ENCODE results near the gene CYB5R2.

The CYB5R2 gene

DNA sequence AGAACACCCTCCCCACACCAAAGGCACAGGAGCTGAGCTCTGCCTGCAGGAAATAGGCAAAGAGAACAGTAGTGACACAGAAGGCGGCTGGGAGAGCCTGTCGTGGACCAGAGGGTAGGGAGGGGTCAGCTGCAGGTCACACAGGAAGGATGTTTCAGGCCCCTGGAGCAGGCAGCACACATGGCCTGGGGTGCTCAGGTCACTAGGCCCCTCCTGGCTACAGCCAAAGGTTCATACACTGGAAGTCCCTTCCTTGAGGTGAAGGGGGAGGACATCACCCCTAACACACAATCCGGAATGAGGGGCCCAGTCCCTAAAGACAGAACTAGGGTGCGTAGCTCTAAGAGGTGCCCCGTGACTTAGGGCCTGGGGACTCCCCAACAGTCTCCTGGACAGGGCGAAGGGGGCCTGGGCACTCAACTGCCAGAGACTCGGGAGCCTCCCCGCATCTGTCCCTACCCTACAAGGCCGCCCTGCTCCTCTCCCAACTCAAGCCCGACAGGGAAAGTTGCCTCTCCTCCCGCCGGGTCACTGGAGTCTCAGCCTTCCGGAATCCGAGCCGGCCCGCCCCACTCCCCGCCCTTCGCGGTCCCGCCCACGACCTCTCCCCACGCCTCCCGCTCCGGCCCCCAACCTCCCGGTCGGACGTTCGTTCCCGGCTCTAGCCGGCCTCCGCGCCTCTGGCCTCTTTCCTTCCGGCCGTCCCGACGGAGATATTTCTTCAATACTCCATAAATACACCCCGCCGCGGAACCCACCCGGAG, at the start of gene CYB5R2:
CYB5R2 (minus strand) TSS at position 541 of the 764 bp plus-strand sequence. CDS start 675 bp downstream, outside the sequence.
- DNase-seq (ENCODE audit: low spot score) = peak; percentile 50

DNA sequence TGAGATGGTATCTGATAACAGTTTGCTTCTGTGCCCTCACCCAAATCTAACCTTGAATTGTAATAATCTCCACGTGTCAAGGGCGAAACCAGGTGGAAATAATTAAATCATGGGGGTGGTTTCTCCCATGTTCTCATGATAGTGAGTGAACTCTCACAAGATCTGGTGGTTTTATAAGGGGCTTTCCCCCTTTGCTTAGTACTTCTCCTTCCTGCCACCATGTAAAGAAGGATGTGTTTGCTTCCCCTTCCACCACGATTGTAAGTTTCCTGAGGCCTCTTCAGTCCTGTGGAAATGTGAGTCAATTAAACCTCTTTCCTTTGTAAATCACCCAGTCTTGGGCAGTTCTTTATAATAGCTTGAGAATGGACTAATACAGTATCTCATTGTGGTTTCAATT, 41.5 kb upstream of the CYB5R2 start:
- DNase-seq (ENCODE audit: low spot score) = no peak

DNA sequence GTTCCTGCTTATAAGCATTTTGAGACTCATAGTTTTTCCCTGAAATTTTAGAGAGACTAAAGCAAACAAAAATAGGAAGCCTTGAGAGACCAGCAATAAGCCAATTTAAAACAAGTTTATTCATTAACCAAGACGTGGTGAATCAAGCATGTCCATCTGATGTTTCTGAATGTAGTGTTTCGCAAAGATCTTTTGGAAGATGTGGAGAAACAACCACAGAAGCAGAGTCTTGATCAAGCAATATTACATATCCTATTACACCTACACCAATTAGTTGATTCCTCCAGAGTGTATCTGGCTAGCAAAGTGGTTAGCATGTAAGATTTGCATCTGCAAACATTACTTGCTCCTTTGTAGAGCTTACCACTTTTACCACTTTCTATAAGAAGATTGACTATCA, 33.1 kb upstream of the CYB5R2 start, which contains the start of gene OVCH2:
OVCH2 (minus strand) TSS at position 101 of the 400 bp plus-strand sequence; CDS start at position 18, 83 bp downstream.
- DNase-seq (ENCODE audit: low spot score) = no peak

DNA sequence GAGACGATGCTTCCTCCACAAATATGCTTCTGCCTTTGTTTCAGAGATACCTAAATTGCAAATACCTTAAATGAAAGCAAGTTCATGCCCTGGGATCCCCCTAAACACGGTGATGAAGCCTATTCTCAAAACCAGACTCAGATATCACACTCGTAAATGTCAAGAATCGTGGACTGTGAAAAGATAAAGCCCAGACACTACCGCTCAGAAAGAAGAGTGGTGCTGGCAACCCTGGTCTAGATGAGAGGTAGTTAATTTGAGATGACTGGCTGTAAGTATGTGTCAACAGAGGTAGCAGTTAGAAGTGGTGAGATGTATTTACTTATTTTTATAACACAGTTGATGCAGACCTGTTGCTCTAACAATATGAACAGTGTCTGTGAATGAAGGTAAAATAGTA, 30.4 kb upstream of the CYB5R2 start:
- no peak for DNase-seq (ENCODE audit: low spot score)

DNA sequence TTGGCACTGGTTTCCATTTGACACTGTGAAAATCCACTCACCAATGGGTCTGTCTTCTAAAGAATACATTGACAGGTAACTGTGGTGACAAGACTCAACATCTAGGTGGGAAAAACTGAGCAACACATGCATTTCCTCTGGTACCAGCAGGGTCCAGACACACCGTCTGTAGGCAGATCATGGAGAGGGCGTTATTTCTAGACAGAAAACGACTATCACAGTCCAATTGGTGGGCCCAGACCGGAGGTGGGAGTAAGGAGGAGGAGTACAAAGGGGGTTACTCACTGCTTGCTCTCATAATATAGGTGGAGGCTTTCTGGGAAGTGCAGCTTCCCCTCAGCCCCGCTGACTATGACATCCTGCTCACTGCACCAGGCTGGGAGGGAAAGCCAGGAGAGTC, 23.1 kb upstream of the CYB5R2 start:
- no peak for DNase-seq (ENCODE audit: low spot score)

DNA sequence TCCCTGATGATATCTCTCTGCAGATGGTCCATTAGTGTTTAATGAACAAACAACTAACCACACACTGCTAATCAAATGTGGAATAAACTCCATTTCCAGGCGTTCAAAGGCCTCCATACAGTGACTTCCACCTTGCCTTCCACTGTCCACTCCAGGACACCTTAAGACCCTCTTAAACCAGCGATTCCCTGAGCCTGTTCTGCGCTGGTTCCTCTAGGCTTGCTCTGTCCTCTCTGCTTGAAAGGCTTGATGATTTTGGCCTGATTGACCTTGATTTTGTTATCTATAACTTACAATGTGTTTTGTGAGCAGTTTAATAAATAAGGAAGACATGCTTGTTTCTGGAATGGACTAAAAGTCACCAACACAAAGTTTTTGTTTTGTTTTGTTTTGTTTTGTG, 20.9 kb upstream of the CYB5R2 start:
- DNase-seq (ENCODE audit: low spot score) = no peak

DNA sequence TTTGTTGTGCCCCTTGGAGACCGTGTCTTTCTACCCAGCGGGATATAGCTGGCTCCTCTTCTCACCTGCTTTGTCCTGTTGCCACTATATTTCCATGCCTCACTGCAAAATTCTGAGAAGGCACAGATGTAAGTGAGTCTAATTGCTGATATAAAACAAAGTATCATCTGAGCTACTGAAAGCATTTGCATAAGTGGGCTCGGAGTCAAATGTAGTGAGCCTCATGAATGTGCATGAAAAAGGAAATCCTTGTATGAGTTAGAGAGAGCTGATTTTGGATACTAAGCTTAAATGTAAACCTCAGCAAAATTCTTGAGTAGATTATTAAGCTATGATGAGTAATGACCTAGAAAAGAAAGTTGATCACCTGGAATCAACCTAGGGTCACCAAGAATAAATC, 19.1 kb upstream of the CYB5R2 start:
- no peak for DNase-seq (ENCODE audit: low spot score)

DNA sequence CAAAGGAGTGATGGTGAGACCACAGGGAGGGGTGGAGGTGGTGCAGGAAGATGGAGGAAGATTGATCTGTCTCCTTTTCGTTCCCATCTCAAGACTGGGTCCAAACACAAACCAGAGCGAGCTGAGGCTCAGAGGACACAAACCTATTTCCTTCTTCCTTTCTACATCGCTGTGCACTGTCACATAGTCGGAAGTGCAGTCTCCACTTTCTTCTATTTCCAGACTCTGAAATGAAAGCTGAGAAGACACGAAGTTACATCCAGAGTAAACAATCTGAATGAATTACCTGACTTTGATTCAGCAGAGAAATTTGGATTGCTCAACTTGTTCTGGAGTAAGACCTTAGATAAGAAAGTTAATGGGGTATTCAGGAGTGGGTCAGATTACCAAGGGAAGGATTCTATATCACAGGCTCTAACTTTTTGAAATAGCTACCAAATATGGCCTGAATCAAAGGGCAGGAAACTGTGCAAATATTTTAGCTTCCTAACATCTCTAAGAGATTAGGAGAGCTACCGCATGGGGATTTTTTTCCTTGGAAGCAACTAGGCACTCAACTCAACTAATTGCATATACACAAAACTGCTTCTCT, 18.6 kb upstream of the CYB5R2 start:
- DNase-seq (ENCODE audit: low spot score) = no peak

DNA sequence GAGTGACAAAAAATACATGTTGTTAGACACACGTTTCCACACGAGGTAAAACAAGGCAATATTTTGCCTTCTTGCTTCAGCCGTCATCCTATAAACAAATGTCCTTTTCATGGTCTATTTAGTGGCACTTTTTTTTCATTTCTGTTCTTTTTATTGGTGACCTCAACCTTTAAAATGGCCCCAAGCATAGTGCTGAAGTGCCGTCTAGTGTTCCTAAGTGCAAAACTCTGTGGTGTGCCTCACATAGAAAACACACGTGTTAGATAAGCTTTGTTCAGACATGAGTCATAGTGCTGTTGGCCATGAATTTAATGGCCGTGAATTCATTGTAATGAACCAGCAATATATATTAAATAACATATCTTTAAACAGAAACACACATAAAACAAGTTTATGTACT, 17.3 kb upstream of the CYB5R2 start:
- no peak for DNase-seq (ENCODE audit: low spot score)

DNA sequence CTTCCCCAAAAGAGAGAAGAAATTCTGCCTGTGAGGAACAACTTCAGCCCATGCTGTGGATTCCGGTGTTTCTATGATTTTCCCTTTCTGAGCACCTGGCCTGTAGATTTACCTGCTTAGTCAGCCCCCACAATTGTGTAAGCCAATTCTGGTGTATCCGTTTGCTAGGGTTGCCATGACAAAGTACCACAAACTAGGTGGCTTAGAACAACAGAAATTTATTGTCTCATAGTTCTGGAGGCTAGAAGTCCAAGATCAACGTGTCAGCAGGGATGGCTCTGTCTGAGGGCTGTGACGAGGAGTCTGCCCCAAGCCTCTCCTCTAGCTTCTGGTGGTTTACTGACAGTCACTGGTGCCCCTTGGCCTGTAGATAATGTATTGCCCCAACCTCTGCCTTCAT, 15.9 kb upstream of the CYB5R2 start:
- no peak for DNase-seq (ENCODE audit: low spot score)

DNA sequence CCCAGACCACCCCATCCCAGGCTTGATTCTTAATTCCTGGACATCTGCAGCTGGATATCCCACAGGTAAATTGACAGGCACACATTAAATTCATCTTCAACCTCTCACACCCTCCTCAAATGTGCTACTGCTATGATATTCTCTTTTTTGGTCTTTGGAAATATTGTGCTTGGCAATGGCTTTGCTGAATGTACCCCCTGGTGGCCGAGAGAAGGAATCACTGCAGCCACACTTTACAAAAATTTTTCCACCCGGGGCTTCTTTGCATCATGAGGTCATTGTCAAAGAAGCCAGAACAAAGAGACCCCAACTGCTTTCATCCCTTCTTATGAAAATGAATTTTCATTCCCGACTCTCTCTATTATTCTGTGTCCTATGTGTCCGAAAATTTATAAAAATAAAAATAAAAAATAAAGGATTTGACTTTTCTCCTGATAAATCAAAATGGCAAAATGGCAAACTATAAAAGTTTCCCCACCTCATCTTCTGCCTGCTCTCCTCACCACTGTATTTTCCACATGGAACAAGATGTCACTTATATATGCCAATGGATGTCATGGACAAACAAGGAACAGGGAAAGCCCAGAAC, 15.0 kb upstream of the CYB5R2 start:
- no peak for DNase-seq (ENCODE audit: low spot score)

DNA sequence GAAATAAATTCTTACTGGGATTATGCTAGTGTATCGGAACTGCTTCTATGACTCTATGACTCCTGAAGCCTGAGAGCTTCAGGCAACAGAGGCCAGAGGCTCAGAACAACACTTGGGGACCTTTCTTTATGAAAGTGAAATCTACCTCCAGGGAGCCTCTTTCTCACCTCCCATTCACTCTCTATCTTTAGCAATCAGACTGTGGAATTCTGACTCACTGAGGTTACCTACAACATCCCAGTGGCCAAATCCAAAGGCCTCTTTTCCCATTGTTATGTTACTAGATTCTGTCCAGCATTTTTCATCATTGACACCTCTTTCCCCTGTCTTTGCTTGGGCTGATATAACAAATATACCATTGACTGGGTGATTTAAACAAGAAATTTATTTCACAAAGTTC, 14.1 kb upstream of the CYB5R2 start:
- DNase-seq (ENCODE audit: low spot score) = no peak

DNA sequence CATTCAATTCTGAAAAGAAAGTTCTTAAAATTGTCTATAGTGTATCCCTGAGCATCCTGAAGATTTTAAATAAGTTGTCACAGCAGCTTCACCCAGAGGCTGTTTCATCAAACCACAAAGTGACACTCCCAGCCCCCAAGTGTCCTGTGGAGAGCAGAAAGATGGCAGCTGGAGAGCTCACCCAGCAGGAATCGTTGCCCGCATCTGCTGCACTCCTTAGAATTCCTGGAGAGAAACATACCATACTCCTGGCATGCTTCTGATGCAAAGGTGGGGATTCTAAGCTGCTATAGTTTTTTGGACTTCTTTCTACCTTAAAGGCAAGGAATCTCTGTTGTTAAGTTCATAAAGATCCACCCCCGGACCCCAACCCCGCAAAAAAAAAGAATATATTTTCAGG, 13.5 kb upstream of the CYB5R2 start:
- no peak for DNase-seq (ENCODE audit: low spot score)

DNA sequence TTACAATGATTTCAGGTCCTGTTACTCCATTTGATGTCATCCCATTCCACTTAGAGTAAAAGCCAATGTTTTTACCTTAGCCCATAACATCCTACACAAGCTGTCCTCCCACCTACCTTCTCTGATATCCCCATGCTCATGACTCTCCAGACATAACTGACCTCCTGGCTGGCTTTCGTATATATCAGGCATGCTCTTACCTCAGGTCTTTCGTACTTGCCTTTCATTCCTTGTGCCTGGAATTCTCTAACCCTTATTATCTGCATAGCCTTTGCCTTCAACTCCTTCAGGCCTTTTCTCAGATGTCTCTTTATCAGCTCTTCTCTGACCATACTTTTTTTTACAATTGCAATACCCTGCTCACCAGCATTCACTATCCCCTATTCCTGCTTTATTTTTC, 10.3 kb upstream of the CYB5R2 start:
- no peak for DNase-seq (ENCODE audit: low spot score)

DNA sequence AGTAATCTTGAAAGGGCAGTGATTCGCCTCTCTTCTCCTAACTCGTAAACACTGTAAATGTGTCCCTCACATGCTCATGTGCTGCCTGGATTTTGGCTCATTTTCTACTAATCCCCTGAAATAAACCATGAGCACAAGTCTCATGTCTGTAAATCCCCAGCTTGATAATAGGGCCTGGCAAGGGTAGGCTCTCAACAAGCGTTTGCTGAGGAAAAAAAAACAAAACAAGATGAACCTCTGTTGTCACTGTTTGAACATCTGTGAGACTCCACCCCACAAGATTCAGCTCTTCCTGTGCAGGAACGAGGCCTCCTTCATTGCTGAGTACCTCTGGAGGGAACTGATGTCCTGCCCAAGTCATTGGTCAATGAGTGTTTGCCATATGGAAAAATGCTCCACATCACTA, 4.5 kb upstream of the CYB5R2 start:
- no peak for DNase-seq (ENCODE audit: low spot score)

DNA sequence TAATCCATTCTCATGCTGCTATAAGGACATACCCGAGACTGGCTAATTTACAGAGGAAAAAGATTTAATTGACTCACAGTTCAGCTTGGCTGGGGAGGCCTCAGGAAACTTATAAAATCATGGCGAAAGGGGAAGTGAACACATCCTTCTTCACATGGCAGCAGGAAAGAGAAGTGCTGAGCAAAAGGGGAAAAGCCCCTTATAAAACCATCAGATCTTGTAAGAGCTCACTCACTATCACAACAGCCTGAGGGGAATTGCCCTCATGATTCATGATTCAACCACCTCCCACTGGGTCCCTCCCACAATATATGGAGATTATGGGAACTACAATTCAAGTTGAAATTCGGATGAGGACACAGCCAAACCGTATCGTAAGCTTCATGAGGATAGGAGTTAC, 3.8 kb upstream of the CYB5R2 start:
- DNase-seq (ENCODE audit: low spot score) = no peak

DNA sequence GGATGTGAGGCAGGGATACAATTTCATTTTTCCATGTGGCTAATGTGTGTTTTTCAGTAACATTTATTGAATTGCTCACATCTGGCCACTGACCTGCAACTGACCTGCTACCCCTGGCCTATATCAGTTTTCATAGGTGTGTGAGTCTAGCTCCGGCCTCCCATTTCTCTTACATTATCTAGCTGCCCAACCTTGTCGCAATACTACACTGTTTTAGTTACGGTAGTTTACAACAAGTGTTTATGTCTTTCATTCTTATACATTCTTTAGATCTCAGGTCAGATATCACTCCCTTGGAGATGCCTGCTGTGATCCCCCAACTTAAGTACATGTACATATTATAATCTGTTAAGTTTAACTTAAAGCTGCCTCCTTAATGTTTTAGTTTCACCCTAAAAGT, 2.3 kb upstream of the CYB5R2 start:
- DNase-seq (ENCODE audit: low spot score) = no peak

DNA sequence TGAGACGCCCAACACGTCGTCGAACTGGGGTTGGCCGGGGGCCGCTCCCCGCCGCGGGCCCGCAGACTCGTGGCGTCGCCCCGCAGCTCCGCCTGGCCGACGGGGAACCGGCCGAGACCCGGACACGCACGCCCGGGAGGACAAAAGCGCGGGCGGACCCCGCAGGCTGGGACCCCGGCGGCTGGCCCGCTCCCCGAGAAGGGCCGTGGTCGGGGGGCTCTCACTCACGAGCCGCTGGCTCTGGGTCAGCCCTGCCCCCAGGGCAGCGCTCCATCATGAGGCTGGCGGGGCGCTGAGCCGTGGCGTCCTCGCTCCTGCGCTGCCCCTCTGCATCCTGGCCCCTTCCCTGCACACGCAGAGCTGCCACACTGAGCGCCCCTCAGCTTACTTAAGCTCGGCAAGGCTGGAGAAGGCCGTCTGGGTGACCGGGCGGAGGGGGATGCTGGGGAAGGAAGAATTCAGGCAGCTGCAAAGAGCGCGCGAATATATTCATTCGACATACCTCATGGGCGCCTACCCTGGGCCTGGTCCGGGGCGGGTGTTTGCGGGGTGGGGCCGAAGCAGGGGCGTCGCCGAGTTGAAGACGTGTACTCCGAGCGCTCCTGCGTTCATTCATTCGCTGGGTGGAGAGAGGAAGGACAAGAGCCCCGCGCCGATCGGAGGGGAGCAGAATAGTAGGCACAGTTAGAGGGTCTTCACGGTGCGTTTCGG, 579 bp upstream of the CYB5R2 start:
- peak; percentile 63 for DNase-seq (ENCODE audit: low spot score)

DNA sequence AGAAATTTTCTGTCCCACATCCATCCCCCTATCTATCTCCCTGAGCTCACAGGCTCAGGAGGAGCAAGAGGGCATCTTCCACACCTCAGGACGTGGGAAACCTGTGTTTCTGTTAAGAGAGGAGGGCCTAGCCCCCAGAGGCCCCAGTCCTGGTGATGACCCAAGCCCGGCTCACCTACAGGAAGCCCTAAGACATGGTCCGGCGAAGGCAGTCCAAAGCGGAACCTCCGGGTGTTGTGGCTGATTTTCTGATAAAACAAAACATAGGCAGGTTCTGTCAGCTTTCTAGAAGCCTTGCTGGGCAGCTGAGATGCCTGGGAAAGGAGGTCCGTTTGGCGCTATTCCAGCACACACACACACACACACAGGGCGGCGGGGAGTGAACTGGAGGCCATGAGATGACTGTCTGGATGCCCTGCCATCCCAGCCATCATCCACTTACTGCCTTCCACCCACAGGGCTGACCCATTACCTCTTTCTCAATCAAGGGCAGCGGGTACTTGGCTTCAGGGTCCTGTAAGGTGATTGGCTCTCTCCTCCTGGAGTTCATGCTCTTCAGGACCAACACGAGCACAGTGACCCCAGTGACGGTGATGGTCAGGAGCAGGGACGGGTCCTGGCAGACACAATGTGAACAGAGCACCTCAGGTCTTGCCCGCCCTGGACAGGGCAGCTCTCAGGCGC, 882 bp downstream of the CYB5R2 start:
- no peak for DNase-seq (ENCODE audit: low spot score)

DNA sequence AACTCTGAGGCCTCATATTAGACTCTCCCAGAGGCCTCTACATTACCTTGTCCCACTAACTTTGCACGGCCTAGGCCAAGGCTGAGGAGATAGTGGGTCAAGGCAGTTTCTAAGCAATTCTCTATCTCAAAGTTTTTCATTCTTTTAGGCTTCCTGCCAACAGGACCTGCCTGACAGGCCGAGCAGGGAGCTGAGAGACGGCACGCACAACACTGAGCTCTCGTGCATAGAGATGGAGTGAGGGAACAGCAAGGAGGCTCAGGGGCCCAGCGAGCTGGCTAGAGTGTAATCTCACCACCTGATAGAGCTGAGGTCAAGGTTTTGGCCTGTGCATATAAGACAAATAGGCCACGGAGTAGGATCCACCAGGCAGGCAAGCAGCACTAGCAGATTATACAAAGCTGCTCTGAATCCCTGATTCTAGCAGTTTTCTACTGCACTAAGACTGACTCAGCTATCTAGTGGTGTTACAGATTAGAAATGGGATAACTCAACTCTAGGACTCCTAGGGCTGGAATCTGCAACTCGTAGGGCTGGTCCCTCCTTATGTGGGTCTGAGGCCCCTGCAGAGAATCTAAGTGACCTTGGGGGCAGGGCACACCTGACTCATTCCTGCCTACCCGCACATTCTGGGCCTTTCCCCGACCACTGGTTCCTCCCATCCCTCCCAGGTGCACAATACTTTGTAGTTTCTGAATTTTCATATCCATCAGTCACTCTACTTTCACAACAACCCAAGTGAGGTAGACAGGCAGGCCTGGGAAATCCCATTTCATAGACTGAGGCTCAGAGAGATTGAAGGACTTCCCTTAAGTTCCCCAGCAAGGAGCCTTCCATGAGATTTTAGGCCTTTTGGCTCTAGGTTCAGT, 1.7 kb downstream of the CYB5R2 start:
- DNase-seq (ENCODE audit: low spot score) = no peak

DNA sequence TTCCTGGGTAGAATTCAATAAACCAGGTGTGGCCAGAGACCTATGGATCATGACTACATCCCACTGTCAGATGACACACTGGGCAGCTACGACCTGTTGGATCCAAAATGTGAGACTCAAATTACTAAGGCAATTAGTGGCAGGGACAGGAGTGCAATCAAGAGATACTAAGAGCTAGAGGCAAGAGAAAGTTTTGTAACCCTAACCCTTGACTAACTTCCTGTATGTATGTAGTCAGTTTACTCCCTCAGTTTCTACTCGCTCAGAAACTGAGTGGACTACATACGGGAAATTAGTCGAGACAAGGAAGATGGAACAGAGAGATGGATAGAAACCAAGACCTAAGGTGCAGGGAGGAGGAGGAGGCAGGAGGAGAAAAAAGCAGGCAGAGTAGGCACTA, 2.7 kb downstream of the CYB5R2 start:
- no peak for DNase-seq (ENCODE audit: low spot score)

All from HuH-7.5 (cell line).